ENCODE measurements around the gene PRDM16. TPM values are rescaled to one million over a fixed set of nuclear protein-coding genes. Genes with fewer than 3 reads are reported as not detected.

The PRDM16 gene
- polyA plus RNA-seq, 2 of the 4 experiments (the other 2 are of a cell fraction): 0.03 to 0.35 TPM

- TF ChIP-seq REST (IDR thresholded peaks at IDR 0.05) (no peak), KDM1A (IDR thresholded peaks at IDR 0.05; ENCODE audit: low read depth) (no peak), HDAC2 (IDR thresholded peaks at IDR 0.05) (no peak), EHF (CRISPR knock-in tag; IDR thresholded peaks at IDR 0.05) (no peak), CHD4 (IDR thresholded peaks at IDR 0.05; ENCODE audit: borderline replicate concordance) (no peak), HES2 (IDR thresholded peaks at IDR 0.05) (no peak)
Observed at GRCh38 chr1:3282656-3283430, 213.8 kb downstream of the PRDM16 start (continued).

GRCh38 chr1:3283849-3284248, 214.8 kb downstream of the PRDM16 start:
- POLR2A ChIA-PET: no interaction called here
- CTCF ChIA-PET: interaction anchor here (1.0 to 1.1 kb wide), 3 partner anchors 24 to 272 kb away, joined by 3 to 5 read pairs (median 3); no protein-coding TSS in a partner anchor
- DNase-seq (ENCODE audit: low read depth in 1 of 2, low spot score in 1 of 2): peak in 1 of 2 experiments; percentile 27
- no peak overlapping the region for H3K4me3 ChIP-seq
- peak; percentile 49; the same call in 2 of the 3 replicates for TF ChIP-seq SMC3 (IDR thresholded peaks at IDR 0.05)
- no peak for TF ChIP-seq MAZ (IDR thresholded peaks at IDR 0.05; ENCODE audit: borderline replicate concordance, low read depth, low read length)
- no peak for TF ChIP-seq POLR2AphosphoS2 (conservative IDR thresholded peaks at IDR 0.05; ENCODE audit: low read length)
- peak; percentile 38 for TF ChIP-seq CTCF (IDR thresholded peaks at IDR 0.05)
- peak; percentile 54 to 57 for TF ChIP-seq RAD21 (conservative IDR thresholded peaks at IDR 0.05 in 1 of 2, IDR thresholded peaks at IDR 0.05 in 1 of 2)
- no peaks in the 10 kb centered on the region for H3K4me1 ChIP-seq
- H3K4me2 ChIP-seq: no peak overlapping the region
- WGBS (ENCODE audit: missing lambda C conversion rate): 15% methylated on average over 5 of the region's 22 CpGs
- H3K27ac ChIP-seq: no peak overlapping the region
- no peaks in the 10 kb centered on the region for H3K9me3 ChIP-seq
- no peak for FAIRE-seq
- ATAC-seq: peak; percentile 57 to 83; a peak in 4 of 6 replicates

GRCh38 chr1:3284691-3285090, 215.7 kb downstream of the PRDM16 start:
- H3K4me3 ChIP-seq: no peak overlapping the region
- no peak for FAIRE-seq
- 51% methylated on average over 6 of the region's 15 CpGs for WGBS (ENCODE audit: missing lambda C conversion rate)

More at GRCh38 chr1:3284691-3285090, 215.7 kb downstream of the PRDM16 start:
- DNase-seq (ENCODE audit: low read depth in 1 of 2, low spot score in 1 of 2) (no peak), ATAC-seq (peak in 1 of 2 experiments; percentile 19; a peak in 1 of 6 replicates)
- no peak overlapping the region for H3K4me2 ChIP-seq
- POLR2A ChIA-PET: no interaction called here
- H3K9me3 ChIP-seq: no peaks in the 10 kb centered on the region
- CTCF ChIA-PET: interaction anchor here (1.1 kb wide), 1 partner anchor 273 kb away, joined by 3 read pairs; no protein-coding TSS in a partner anchor
- H3K4me1 ChIP-seq: no peaks in the 10 kb centered on the region
- H3K27ac ChIP-seq: no peak overlapping the region
- no peak for TF ChIP-seq FOSL2 (IDR thresholded peaks at IDR 0.05)
- TF ChIP-seq FOSL2 (CRISPR knock-in tag; IDR thresholded peaks at IDR 0.05): no peak
- no peak for TF ChIP-seq ESRRA (IDR thresholded peaks at IDR 0.05; ENCODE audit: borderline replicate concordance, low read length)
- TF ChIP-seq JUNB (IDR thresholded peaks at IDR 0.05): no peak
- no peak for TF ChIP-seq FOXS1 (CRISPR knock-in tag; IDR thresholded peaks at IDR 0.05)
- TF ChIP-seq HEYL (CRISPR knock-in tag; IDR thresholded peaks at IDR 0.05): no peak
- TF ChIP-seq NFE2L2 (conservative IDR thresholded peaks at IDR 0.05; ENCODE audit: low read length): no peak
- TF ChIP-seq EP300 (IDR thresholded peaks at IDR 0.05): no peak
- no peak for TF ChIP-seq RCOR1 (IDR thresholded peaks at IDR 0.05; ENCODE audit: low read depth, low read length)
- no peak for TF ChIP-seq MAZ (IDR thresholded peaks at IDR 0.05; ENCODE audit: borderline replicate concordance, low read depth, low read length)
- TF ChIP-seq RARB (CRISPR knock-in tag; IDR thresholded peaks at IDR 0.05): no peak
- no peak for TF ChIP-seq KDM1A (IDR thresholded peaks at IDR 0.05; ENCODE audit: low read depth)
- TF ChIP-seq POLR2AphosphoS2 (conservative IDR thresholded peaks at IDR 0.05; ENCODE audit: low read length): no peak
- TF ChIP-seq EHMT2 (IDR thresholded peaks at IDR 0.05; ENCODE audit: low read depth): no peak
- TF ChIP-seq TP53 (CRISPR knock-in tag; IDR thresholded peaks at IDR 0.05): no peak
- TF ChIP-seq POLR2A (IDR thresholded peaks at IDR 0.05; ENCODE audit: low read length): no peak
- no peak for TF ChIP-seq CHD2 (IDR thresholded peaks at IDR 0.05; ENCODE audit: low read length, partially characterized antibody)
- no peak for TF ChIP-seq ZNF302 (CRISPR knock-in tag; IDR thresholded peaks at IDR 0.05)
- no peak for TF ChIP-seq RNF2 (IDR thresholded peaks at IDR 0.05; ENCODE audit: borderline replicate concordance, low read depth)
- TF ChIP-seq JUN (IDR thresholded peaks at IDR 0.05): no peak
- TF ChIP-seq KDM5A (IDR thresholded peaks at IDR 0.05): no peak

Measured in A549 (cell line).